NCI-H2171 (cell line): Measurements from ENCODE around the gene DTNB.
"Not testable (repeated sequence)": the region's sequence is repeated elsewhere in the genome, so short reads cannot be mapped to it uniquely, and the experiment has no call there.

ENCODE experiments used
- DNase-seq: peaks from one replicate; lab custom pipeline; 2025; lab: John Stamatoyannopoulos, UW

DTNB gene

DNA sequence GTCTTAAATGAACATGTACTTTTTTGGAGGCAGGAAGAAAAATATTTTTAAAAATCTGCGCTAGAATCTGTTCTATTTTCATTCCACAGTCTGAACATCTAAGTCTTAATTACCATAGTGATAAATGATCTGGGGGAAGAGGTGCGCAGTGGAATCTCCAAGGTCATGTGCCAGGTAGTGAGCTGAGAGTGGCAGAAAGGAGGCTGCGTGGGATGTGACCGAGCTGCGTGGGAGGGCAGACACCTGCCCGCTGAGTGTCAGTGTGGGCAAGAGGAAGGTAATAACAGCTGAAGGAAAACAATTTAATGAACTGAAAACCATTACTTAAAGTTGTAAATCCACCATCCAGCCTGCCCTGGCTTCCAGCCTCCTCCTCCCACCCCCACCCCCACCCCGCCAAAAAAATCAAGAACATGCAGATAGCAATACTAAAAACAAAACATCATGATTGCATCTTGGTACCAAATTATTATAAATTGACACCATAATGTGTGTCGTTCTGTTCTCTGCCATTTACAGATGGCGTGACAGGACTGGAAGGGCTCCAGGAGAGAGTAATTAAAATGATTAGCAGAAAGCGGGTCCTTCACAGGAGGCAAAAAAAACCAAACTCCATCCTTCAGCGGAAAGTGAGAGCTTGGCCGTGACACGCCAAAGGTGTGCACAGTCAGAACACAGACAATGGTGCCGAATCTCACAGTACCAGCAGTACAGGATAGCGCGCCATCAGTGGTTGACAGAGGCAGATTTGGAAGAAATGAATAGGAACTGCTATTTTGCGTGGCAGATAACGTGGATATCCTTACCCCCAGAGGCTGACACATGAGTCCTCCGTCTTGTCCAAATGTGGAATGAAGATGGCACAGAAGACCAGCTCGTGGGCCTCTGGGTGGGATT is 11.4 kb upstream of the DTNB start:
- peak; percentile 47 for DNase-seq

DNA sequence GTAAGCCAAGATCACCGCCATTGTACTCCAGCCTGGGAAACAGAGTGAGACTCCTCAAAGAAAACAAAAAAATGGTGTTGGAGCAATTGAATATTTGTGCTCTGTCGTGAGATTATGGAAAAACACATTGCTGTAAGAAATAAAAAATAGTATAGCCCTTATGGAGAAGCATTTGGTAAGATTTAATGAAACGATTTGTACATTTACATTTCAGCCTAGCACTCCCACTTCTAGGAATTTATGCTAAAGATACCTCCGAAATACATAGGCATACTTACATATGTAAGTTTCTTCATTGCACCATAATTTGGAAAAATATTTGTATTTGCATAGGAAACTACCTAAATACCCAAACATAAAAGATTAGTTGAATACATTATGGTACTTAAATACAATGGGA is 8.7 kb upstream of the DTNB start:
- DNase-seq, result no peak

DNA sequence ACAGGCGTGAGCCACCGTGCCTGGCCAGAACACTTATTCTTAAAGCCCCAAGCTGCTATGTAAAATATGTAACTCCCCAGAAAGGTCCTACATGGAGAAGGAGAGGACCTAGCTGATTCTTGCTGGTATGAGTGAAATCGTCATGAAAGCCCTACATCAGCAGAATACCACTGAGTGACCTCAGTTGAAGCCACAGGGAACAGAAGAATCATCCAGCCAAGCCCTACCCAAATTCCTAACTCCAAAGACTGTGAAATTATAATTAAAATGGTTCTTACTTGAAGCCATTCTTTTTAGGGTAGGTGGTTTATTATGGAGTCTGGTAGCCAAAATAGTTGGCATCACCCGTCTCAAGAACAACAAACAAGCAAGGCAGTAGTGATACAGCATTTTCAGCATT is 4.5 kb upstream of the DTNB start:
- no peak for DNase-seq

DNA sequence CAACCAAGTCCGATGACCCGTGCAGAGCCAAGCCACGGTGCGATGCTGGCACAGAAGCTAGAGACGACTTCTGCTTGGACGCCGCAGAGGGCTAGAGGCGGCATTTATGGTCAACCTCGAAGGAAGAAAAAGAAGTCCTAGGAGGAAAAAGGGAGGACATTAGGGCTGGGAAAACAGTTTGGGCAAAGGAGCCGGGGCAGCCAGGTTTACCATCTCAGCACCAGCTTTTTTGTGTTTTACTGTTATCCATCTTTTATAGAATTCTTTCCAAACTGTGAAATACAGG is 643 bp upstream of the DTNB start:
- DNase-seq, result no peak

DNA sequence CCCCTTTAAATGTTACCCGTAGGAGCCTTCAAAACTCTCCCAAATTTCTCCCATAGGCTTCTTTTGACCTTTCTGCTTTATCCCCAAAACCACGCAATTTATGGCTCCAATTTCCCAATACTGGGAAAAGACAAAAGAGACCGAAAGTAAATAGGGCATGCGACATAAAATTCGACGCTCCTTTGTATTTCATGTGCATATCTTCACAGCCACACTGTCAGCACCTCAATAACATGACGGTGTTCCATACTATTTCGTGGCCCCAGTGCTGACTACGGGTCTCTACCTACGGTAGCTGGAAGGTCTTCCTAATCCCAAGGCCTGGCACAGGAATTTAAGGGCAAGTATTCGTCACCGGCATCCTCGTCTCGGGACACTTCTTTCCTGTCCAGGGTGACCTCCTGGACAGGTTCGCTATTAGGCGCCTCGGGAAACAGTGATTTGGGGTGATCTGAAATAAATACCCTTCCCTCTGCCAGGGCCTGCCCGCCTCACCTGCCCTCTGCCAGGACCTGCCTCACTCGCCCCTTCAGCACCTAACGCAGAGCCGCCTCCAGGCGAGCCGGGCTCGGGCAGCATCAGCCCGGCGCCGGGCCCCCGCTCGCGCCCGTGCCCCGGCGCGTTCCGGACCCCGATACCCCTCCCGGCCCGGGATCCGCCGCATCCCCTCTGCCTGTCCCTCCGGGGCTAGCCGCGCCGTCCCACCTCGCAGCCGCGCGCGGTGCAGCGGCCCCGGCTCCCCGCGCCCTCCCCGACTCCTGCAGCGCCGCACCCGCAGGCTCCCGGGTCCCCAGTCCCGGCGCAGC is 680 bp downstream of the DTNB start:
- DNase-seq, result peak; percentile 72

DNA sequence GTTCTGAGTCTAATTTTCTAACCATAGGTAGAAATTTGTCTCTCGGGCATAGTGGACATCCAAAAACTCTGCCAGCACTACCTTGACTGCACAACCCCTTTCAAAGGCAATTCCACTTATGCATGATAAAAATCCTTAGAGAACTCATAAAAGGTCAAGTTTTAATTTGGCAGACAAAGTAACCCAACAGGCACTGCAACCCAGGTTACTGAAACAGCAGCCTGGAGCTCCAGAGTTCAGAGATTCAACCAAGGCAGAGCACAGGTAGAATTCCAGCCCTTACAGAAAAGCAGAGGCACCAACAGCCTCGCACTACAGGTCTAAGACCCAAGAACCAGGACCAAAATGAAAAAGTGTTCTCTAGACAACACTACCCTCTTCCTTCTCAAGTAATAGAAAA is 1.8 kb downstream of the DTNB start:
- no peak for DNase-seq

DNA sequence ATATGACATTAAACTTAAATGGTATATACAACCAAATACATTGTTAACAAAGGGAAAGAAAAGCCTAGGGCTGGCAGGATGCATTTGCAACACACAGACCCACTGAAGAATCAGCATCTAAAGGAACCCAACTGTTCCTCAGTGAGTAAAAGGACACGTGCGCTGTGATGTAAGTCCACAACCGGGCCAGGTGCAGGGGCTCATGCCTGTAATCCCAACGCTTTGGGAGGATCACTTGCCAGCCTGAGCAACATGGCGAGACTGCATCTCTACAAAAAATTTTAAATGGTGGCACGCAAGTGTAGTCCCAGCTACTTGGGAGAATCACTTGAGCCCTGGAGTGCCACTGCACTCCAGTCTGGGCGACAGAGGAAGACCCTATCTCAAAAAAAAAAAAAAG is 3.9 kb downstream of the DTNB start:
- no peak for DNase-seq

DNA sequence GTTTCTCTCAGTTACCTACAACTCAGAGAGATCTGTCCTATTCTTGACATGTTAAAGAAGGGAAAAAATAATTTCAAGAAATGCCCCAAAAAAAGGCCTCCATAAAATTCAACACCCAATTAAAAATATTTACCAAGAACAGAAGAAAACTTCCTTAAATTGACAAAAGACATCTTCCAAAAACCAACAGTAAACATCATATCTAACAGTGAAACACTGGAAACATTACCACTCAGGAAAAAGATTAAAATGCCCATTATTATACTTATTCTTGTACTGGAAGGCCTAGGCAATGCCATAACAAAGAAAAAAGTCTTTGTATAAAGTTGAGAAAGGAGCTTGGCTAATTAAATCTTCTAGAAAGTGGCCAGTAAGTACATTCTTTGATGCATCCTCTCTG is 7.2 kb downstream of the DTNB start:
- no peak for DNase-seq

DNA sequence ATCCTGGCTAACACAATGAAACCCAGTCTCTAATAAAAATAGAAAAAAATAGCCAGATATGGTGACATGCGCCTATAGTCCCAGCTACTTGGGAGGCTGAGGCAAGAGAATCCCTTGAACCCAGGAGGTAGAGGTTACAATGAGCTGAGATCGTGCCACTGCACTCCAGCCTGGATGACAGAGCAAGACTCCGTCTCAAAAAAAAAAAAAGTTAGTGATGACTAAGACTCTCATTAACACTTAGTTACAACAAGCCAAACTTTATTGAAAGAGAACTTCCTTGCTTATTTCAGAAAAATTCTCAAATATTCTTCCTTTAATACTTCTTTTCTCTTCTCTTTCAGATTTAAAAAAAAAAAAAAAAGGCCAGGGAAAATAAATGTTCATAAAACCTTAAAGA is 7.9 kb downstream of the DTNB start:
- not testable (repeated sequence) for DNase-seq

DNA sequence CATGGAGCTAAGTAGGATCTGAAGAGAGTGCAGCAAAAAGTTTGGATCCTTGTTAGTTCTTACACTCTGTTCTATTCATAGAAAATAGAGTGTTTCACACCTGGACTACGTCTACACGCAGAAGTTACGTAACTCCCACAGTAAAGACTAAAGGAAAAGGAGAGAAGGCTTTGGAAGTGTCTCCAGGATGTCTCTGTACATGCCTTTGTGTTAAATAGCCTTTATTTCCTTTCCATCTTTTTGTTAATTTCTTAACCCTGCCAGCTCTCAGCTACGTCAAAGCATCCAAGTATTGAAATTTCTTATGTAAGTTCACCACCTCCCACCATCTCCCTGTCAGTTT is 8.4 kb downstream of the DTNB start:
- DNase-seq, result no peak

DNA sequence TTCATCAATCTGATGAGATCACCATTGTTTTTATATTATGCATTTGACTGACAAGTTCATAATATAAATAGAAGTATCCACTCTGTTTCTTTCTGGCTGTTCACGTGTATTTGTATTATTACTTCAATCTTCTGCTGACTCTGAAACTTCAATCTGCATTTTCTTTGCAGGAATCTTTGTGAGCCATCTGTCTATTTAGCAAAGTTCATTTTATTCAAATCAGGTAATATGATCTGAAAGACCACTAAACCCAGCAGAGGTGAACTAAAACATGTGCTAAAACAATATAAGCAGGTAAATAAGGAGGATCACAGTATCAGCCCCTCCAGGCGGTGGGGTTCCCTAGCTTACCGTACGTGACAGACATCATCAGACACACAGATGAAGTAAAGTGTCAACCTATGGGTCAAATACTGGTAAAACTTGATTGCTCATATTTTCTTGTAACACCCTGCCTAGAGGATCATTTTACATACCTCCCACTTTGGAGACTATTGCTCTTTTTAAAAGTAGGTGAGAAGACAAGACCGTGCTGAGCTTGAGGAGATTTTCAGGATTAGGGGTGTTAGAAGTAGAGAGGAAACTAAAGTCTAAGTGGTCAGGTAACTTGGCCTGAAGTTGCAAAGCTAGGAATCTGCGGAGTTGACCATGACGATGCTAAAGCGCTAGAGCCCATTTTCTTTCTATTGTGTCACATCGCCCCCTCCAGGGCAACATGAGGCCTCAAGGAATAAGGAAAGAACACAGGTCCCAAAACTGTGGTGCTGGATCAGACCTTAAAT is 9.0 kb downstream of the DTNB start:
- DNase-seq, result peak; percentile 29

DNA sequence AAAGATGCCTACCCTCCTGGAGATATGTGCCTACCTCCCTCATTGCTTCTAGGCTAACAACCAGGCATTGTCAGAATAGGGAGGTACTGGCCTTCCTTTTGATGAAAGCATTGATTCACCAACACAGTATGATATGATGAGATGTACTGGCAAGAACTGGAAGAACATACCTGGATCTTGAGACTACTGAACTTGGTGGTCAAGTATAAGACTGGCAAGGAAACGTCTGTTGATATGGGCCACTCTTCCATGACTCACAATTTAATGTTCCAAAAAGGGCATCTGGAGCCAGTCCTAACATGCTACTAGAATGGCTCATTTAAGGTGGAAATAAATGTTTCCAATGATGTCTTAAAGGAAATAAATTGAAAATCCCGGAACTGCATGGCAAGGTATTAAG is 18.1 kb downstream of the DTNB start:
- no peak for DNase-seq

DNA sequence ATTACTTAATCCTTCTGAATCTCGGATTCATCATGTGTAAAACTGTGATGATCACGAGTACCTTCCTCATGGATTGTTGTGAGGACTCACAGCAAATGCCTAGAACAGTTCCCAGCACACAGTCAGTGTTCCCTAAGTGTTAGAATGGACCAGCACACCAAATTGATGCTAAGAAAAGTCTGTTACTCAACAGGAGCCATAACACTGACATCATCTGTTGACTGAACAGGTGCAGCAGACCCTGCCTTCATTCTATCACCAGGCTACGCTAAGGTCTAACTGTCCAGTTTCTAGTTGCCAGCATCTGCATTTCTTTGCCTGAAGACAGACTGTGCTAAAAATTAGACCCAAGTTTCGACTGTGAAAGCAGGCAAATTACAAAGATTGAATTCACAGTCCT is 18.6 kb downstream of the DTNB start:
- no peak for DNase-seq

DNA sequence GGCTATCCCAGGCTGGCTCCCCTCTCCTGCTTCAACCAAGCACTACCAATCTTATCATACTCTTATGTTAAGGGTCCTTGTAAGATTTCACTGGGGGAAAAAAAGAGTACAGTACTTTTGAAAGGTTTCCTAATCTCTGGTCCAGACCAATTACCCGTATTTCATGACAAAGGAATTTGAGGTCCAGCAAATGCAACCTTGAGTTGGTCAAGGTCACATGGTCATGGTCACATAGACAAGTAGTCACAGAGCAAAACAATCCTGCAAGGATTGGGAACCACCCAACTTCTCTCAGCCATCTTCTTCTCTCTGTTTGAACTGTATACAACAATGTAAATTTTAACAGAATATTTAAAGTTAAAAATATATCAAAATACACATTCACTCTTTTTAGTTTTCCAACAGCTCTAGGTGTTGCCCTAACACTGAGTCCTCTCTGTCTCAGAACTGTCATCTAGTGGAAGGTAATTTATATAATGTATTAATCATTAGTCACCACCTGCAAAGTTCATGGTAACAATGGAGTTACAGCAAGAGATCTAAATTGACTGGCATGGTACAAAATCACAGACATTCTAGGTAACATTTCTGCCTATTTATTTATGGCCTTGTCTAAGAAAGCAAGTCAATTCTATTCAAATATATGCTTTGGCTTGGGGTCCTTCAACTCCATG is 21.5 kb downstream of the DTNB start:
- DNase-seq, result no peak

DNA sequence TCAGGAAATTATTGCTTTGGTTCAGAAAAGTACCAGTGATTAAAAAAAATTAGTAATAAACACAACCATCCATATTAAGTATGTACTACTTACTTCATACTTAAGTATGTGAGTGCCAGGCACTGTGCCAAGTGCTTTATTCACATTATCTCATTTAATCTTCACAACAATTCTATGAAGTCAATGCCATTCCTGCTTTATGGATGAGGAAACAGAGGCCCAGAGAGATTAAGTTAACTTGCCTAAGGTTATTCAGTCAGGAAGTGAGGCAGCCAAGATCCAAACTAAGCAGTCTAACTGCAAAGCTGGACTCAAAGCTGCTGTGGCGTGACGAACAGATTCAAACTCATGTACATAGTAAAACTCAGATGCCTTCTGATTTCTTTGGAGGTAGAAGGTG is 22.3 kb downstream of the DTNB start:
- DNase-seq, result no peak

DNA sequence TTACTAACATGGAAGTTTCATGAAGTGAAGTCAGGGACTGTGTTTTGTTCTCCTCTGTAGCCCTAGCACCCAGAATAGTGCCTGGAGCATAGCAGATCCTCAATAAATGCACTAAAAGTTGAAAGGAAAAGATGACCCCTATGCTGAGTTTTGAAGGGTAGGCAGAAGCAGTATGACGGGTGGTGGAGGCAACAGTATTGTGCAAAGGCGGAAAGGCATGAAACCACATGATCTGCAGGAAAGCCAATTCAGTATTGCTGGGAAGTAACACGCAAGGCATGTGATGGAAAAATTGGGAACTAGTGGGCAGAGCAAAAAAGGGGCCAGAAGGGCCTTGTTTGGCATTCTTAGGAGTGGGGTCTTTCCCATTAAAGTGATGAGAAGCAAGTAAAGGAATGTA is 23.1 kb downstream of the DTNB start:
- no peak for DNase-seq

DNA sequence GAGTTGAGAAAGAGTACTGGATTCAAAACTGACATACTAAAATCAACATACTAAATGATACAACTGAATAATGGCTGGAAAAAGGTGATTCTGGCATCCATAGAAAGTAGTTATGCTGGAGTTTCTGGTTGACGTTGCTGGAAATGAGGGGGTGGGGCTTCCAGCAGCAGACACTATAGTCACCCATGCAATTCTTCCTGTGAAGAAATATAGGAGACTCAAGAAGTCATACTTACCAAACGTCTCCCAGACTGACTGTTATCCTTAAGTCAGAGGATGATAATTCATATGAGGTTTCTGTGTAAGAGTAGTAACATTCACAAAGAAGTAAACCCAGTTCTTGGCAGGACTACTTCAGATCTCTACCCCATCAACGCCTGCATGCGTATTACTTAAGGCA is 23.6 kb downstream of the DTNB start:
- no peak for DNase-seq

DNA sequence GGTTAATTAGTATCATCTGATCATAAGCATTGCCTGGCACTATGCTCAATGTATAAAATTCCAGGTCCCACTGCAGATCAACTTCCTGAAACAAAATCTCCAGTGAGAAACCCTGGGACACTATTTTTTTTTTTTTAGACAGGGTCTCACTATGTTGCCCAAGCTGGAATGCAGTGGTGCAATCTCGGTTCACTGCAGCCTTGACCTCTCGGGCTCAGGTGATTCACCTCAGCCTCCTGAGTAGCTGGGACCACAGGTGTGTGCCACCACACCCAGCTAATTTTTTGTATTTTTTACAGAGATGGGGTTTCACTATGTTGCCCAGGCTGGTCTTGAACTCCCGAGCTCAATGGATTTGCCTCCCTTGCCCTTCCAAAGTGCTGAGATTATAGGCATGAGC is 31.1 kb downstream of the DTNB start:
- no peak for DNase-seq

DNA sequence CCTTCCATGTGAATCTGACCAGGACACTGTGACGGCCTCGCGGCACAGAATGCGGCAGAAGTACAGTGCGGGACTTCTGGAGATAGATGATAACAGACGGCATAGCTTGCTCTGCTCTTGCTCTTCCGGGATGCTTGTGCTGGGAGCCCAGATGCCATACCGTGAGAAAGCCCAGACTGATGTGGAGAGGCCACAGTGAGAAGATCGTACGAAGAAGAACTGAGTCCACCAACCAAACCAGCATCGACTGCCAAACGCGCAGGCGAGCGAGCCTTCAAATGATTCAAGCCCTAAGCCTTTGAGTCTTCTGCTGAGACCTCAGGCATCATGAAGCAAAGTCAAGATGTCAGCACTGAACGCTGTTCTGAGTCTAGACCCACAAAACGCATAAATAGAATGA is 33.7 kb downstream of the DTNB start:
- DNase-seq, result no peak

DNA sequence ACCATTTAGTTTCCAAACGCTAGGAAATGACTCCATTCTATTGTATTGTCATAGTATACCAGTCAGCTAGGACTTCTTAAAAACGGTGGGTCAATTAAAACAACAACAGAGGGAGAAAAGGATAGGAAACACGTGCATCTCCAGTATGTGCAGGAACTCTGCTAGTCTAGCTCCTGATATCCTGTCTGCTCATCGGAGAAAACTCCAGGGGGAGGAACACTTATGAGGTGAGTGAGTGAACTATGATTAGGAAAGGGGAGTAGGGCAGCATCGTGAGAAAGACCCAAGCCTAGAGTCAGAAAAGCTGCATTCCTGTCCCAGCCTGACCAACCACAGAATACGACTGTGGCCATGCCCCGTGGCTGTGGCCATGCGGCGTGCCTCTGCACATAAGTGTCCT is 34.2 kb downstream of the DTNB start:
- DNase-seq, result no peak

DNA sequence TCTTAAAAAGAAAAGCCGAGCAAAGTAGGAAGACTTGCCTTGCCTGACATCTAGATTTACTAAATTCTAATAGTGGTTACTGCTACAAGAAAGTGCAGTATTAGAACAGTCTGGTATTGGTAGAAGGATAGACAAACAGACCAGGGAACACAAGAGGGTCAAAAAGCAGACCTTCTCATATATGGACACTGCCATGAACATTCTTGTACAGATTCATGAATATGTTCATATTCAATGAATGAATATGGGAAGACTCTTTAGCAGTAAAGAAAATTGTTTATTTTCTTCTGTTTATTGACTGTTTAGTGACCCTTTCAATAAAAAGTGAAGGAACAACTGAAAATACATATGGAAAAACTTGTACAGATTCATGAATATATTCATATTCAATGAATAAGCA is 37.6 kb downstream of the DTNB start:
- DNase-seq, result no peak

DNA sequence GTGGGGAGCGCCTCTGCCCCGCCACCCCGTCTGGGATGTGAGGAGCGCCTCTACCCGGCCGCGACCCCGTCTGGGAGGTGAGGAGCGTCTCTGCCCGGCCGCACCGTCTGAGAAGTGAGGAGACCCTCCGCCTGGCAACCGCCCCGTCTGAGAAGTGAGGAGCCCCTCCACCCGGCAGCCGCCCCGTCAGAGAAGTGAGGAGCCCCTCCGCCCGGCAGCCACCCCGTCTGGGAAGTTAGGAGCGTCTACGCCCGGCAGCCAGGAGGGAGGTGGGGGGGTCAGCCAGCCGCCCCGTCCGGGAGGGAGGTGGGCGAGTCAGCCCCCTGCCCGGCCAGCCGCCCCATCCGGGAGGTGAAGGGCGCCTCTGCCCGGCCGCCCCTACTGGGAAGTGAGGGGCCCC is 39.6 kb downstream of the DTNB start:
- DNase-seq, result not testable (repeated sequence)
